ENCODE results near the gene TNFRSF21.

TNFRSF21 gene

GRCh38 chr6:47254051-47254450 is 55.7 kb downstream of the TNFRSF21 start:
- in situ Hi-C loops (cut with HindIII; ENCODE audit: low sequenced_read_pairs) = no loop called here

GRCh38 chr6:47253136-47253535 is 56.6 kb downstream of the TNFRSF21 start:
- in situ Hi-C loops (cut with HindIII; ENCODE audit: low sequenced_read_pairs) = no loop called here

DNA sequence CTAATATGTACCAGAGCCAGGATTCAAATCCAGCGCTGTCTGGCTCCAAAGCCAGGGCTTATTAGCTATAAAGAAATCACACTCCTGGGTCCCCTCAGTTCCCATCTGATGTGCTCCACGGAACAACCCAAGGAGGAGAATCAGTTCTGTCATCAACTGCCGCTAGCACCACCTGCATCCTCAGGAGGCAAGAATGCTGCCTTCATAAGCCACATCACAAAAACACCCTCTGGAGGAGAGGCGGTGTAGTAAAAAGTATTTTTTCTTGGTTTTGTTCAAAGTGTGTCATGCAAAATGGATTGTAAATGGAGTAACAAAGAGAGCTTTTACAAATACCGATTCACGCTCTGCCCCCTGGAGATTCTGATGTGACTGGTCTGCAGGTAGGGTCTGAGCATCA is 57.1 kb downstream of the TNFRSF21 start:
- in situ Hi-C loops (cut with HindIII; ENCODE audit: low sequenced_read_pairs) = no loop called here

DNA sequence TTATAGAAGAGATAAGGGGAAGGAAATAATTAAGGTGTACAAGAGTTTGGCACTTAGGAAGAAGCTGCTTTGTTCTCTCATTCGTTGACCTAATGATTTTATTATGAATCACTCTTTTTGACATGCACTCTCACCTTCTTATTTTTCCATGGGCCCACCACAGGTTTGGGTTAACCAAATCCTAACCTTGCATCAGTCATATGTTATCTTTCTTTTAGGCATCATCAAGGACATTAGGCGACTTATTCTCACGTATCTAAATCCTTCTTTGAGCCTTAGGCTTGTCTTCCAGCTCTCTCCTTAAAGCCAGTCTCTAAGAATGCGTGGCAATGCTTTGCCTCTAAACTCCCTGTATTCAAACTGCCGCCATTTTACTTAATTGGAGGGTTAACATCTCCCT is 58.3 kb downstream of the TNFRSF21 start:
- in situ Hi-C loops (cut with HindIII; ENCODE audit: low sequenced_read_pairs) = no loop called here

- in situ Hi-C loops (cut with HindIII; ENCODE audit: low sequenced_read_pairs) = no loop called here
These were observed 59.4 kb downstream of the TNFRSF21 start for GRCh38 chr6:47250302-47250701.

- in situ Hi-C loops (cut with HindIII; ENCODE audit: low sequenced_read_pairs) = no loop called here
These were observed 61.3 kb downstream of the TNFRSF21 start for GRCh38 chr6:47248446-47248845.

DNA sequence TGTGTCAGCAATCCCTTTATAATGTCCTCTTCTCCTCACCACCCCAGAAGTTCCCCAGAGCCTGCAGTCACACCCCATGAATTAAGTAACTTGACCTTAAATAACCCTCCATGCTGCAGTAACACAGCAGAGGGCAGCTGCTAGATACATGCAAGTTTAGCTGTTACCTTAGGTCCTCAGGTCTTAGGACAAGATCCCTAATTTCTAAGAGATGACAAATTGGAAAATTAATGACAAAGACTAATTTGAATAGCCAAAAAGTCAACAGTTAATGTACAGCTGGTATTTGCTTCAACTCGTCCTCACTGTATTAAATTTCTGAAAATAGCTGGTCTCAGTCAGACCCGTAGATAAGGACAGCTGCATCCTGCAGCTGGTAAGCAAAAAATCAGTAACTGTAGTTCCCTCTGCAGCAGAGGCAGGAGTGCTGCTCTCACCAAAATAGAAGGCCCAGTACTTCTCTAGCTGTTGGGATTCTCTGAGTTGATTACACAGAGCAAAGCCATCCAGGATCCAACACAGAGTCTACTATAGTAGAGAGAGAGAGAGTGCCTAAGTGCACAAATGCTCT is 62.4 kb downstream of the TNFRSF21 start:
- in situ Hi-C loops (cut with HindIII; ENCODE audit: low sequenced_read_pairs) = no loop called here

DNA sequence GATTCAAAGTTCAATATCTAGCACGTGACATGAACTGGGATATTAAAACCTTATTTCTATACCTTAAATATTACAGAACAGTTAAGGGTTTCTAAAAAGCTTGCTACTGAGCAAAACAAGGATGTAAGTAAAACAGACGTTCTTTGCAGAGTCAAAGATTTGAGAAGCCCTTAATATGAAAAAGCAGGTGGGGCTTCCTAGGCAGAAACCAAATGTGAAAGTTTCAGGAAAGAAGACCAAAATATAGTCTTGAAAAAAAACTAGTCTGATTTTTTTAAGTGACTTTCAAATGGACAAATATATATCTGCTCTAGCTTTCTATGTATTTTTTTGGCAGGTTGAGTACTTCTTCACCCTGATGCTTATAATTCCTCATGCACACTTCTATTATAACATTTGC is 63.2 kb downstream of the TNFRSF21 start:
- in situ Hi-C loops (cut with HindIII; ENCODE audit: low sequenced_read_pairs) = no loop called here

GRCh38 chr6:47245745-47246371 is 63.8 kb downstream of the TNFRSF21 start:
- in situ Hi-C loops (cut with HindIII; ENCODE audit: low sequenced_read_pairs) = no loop called here

GRCh38 chr6:47242483-47243386 is 67.0 kb downstream of the TNFRSF21 start:
- in situ Hi-C loops (cut with HindIII; ENCODE audit: low sequenced_read_pairs) = no loop called here

- in situ Hi-C loops (cut with HindIII; ENCODE audit: low sequenced_read_pairs) = no loop called here
These were observed 67.8 kb downstream of the TNFRSF21 start for GRCh38 chr6:47241742-47242482.

- in situ Hi-C loops (cut with HindIII; ENCODE audit: low sequenced_read_pairs) = no loop called here
These were observed 69.3 kb downstream of the TNFRSF21 start for GRCh38 chr6:47240277-47240890.

GRCh38 chr6:47239546-47239945 is 70.2 kb downstream of the TNFRSF21 start:
- in situ Hi-C loops (cut with HindIII; ENCODE audit: low sequenced_read_pairs) = no loop called here

DNA sequence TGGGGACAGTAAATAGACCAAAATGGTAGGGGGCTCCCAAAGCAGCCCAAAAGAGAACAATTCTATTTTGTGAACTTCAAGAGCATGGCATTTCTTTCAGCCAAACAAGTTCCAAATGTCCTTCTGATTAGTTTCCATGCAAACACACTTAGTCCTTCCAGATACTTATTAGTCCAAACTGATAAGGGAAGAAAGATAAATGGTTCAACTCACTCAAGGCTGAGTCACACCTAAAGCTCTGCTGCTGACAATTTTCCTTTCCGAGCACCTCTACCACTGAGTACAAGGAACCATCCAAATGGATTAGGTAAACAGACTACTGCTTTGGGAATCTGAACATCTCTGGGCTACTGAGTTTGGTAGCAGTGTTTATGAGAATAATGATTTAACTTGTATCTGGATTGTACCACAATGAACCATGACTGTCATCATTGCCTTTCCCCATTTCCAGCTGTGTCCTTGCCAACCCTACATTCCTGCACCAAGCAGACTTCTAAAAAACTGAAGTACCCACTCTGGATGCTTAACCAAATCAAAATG is 71.2 kb downstream of the TNFRSF21 start:
- in situ Hi-C loops (cut with HindIII; ENCODE audit: low sequenced_read_pairs) = no loop called here

DNA sequence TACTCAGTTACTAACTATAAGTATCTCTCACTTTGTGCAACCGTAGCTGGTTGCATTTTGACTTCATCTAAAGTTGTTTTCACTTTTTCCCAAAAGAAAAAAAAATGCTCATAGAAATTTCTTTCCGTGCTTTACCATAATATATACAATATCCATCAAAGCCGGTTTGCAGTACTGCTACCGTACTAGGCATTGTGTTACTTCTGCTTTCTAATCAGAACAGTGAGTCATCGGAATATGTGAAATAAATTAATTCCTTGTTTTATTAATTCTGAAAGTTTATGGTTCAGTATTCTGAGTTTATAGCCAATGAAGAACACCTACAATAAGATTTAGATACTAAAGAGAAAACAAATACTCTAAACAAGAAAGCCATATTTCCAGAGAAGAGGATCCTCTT is 72.5 kb downstream of the TNFRSF21 start:
- in situ Hi-C loops (cut with HindIII; ENCODE audit: low sequenced_read_pairs) = no loop called here

- in situ Hi-C loops (cut with HindIII; ENCODE audit: low sequenced_read_pairs) = no loop called here
These were observed 73.5 kb downstream of the TNFRSF21 start for GRCh38 chr6:47235964-47236760.

GRCh38 chr6:47235421-47235820 is 74.3 kb downstream of the TNFRSF21 start:
- in situ Hi-C loops (cut with HindIII; ENCODE audit: low sequenced_read_pairs) = no loop called here

GRCh38 chr6:47234266-47234933 is 75.3 kb downstream of the TNFRSF21 start:
- in situ Hi-C loops (cut with HindIII; ENCODE audit: low sequenced_read_pairs) = no loop called here

DNA sequence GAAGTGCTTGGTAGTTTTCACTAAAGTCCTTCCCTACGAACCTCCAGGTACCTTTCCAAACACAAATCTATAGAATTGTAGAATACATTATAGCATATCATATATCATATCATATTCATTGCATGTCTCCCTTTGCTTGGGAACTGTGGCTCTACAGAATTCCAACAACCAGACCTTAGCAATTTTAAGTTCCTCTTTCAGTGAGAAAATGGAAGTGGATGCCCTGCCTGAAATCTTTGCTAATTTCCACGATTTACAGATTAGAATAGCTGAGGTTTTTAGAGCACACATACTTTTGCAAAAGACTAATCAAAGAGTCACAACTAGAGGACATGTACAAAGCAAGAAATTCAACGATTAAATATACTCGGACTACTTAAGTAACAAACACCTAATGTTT is 78.6 kb downstream of the TNFRSF21 start:
- in situ Hi-C loops (cut with HindIII; ENCODE audit: low sequenced_read_pairs) = no loop called here

Measured in DLD1 (cell line).